Calu3 (cell line): Measurements from ENCODE around the gene SERGEF. TPM values are rescaled to one million over a fixed set of nuclear protein-coding genes. Genes with fewer than 3 reads are reported as not detected.

Experiments
- BruUV-seq: library from RNA; stranded (reverse); fragments of 400-500 nt; replicated peaks from 2 replicates; lab custom pipeline; 2021; lab: Mats Ljungman, UMichigan
- CTCF ChIA-PET: fragments of 300-600 bp; sonication (Branson Sonifier 250); formaldehyde crosslinking; loops from one replicate; lab custom pipeline; 2022; ENCODE audit warnings: antibody characterized with exemption; lab: Charles Lee
- DNase-seq: peaks from one replicate; pipeline ENCODE4 v3.0.0; 2022
- H3K27ac Mint-ChIP-seq: one replicate; pipeline ENCODE4 v1.8.0; 2022; ENCODE audit warnings: mixed read lengths; ENCODE audit not compliant: unreplicated experiment
- H3K27me3 Mint-ChIP-seq: one replicate; pipeline ENCODE4 v1.8.0; 2022; ENCODE audit warnings: mixed read lengths; ENCODE audit not compliant: unreplicated experiment
- H3K36me3 Mint-ChIP-seq: one replicate; pipeline ENCODE4 v1.8.0; 2022; ENCODE audit warnings: mild to moderate bottlenecking, moderate library complexity, mixed read lengths; ENCODE audit not compliant: insufficient read depth, unreplicated experiment
- H3K4me1 Mint-ChIP-seq: one replicate; pipeline ENCODE4 v1.8.0; 2022; ENCODE audit warnings: mild to moderate bottlenecking, low read depth, mixed read lengths; ENCODE audit not compliant: unreplicated experiment
- H3K4me3 Mint-ChIP-seq: one replicate; pipeline ENCODE4 v1.8.0; 2022; ENCODE audit warnings: mild to moderate bottlenecking, low read depth, moderate library complexity, mixed read lengths; ENCODE audit not compliant: unreplicated experiment
- H3K9me3 Mint-ChIP-seq: one replicate; pipeline ENCODE4 v1.8.0; 2022; ENCODE audit warnings: low read depth, mixed read lengths; ENCODE audit not compliant: unreplicated experiment
- CTCF ChIP-seq: fragments of 200-600 bp; IDR thresholded peaks from one replicate; pipeline ENCODE4 v1.8.0; 2022; ENCODE audit warnings: antibody characterized with exemption; ENCODE audit not compliant: unreplicated experiment
- intact Hi-C: fragments of 100-400 bp; cut with micrococcal nuclease; formaldehyde crosslinking; loops from one replicate; pipeline ENCODE4 v1.10.0; 2022; ENCODE audit not compliant: unreplicated experiment
- total RNA-seq: library from RNA; stranded (reverse); gene quantifications from 2 replicates; pipeline ENCODE4 v1.2.3, GENCODE V29; 2022

Gene SERGEF
- total RNA-seq, 1 experiment from 2014 or later, result 28.1 TPM

DNA sequence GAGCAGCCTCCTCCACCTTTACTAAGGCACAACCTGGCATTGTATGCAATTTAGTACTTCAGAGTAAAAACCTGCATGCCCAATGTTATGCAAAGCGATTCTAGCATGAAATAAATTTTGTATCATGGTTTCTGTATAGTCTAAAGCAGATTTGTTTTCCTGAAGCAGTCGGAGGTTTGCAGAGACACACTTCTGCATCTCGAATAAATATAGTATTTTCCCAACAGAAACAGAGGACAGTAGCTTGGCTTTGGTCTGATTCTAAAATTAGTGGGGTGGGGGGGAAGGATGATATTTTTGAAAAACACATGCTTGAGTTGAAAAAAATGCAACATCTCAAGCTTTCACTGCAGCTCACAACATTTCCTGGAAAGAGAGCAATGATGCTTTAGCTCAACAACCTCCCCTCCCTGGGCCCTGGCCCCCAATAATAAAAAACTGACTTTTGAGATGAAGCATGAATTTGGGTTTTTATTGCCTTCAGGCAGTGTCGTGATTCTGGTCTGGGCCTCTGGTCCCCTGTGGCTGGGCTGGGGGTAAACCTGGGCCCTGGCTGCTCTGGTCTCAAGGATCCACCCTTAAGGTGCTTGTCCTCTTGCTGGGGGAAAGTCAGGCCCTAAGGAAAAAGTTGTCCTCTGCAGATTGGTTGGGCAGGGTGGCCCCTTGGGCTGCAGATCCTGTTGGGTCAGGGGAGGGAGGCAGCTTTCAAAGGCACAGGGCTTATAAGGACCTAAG, 230.1 kb downstream of the SERGEF start:
- no peaks in the 10 kb centered on the region for H3K4me1 Mint-ChIP-seq
- intact Hi-C loops, result no loop called here
- no peak overlapping the region for H3K27ac Mint-ChIP-seq
- peaks cover under 1% of the 10 kb centered on the region for H3K36me3 Mint-ChIP-seq
- H3K9me3 Mint-ChIP-seq, result no peaks in the 10 kb centered on the region
- H3K4me3 Mint-ChIP-seq, result no peak overlapping the region
- CTCF ChIA-PET, result no interaction called here
- no peak for DNase-seq
- peaks cover 50% of the 10 kb centered on the region for H3K27me3 Mint-ChIP-seq
- no TSS peak for BruUV-seq
- TF ChIP-seq CTCF, result no peak

DNA sequence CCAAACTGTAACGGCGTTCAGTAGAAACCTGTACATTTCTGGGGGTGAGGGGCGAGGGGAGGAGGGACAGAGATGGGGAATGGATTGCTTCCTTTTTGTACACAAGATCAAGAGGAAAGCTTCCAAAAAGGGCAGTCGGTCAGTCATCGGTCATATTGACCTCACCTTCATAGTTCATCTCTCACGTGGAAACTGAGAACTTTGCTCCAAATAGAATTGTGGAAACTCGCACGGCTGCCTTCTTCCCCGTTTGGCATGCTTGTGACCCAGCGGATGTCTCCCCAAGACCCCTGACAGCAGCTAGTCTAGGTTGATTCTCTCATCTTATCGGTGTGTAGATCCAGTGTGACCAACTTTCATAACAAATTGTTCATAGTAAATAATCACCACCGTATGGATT, 230.7 kb downstream of the SERGEF start:
- Mint-ChIP-seq H3K4me1 (no peaks in the 10 kb centered on the region), H3K36me3 (peaks cover 4% of the 10 kb centered on the region), H3K27me3 (peaks cover 56% of the 10 kb centered on the region), H3K27ac (no peak overlapping the region), H3K9me3 (no peaks in the 10 kb centered on the region), H3K4me3 (no peak overlapping the region)
- no peak for DNase-seq
- no peak for TF ChIP-seq CTCF
- BruUV-seq, result no TSS peak
- intact Hi-C loops, result no loop called here
- CTCF ChIA-PET, result no interaction called here

DNA sequence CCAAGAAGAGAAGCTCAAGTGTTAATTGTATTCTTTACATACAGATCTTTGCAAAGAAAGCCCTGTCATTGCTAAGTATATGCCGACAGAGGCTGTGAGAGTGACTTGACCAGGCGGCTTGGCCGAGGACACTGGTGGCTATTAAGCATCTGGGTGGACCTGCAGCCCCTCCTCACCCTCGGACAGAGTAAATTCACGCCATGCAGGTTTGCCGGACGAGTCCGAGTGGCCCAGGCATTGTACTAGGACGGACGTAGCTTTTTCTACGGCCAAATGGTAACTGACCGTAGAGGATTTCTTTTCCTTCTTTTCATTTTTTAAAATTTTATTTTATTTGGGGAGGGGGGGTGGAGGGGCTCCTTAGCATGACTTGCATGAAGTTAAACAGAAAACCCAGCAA, 231.2 kb downstream of the SERGEF start:
- CTCF ChIA-PET, result interaction anchor here (0.6 kb wide), 1 partner anchor 1608 kb away, joined by 5 read pairs; no protein-coding TSS in a partner anchor
- H3K4me3 Mint-ChIP-seq, result no peak overlapping the region
- intact Hi-C loops, result no loop called here
- H3K27ac Mint-ChIP-seq, result no peak overlapping the region
- peaks cover 4% of the 10 kb centered on the region for H3K36me3 Mint-ChIP-seq
- no peaks in the 10 kb centered on the region for H3K9me3 Mint-ChIP-seq
- TF ChIP-seq CTCF, result no peak
- DNase-seq, result no peak
- no peaks in the 10 kb centered on the region for H3K4me1 Mint-ChIP-seq
- peaks cover 61% of the 10 kb centered on the region for H3K27me3 Mint-ChIP-seq
- no TSS peak for BruUV-seq

GRCh38 chr11:17781221-17781620, 231.6 kb downstream of the SERGEF start:
- no peak for DNase-seq
- BruUV-seq, result no TSS peak
- no peak for TF ChIP-seq CTCF
- intact Hi-C loops, result no loop called here
- Mint-ChIP-seq H3K4me3 (no peak overlapping the region), H3K27ac (no peak overlapping the region), H3K4me1 (no peaks in the 10 kb centered on the region), H3K27me3 (peaks cover 65% of the 10 kb centered on the region), H3K9me3 (no peaks in the 10 kb centered on the region), H3K36me3 (peaks cover 4% of the 10 kb centered on the region)
- CTCF ChIA-PET, result interaction anchor here (0.6 kb wide), 1 partner anchor 1608 kb away, joined by 5 read pairs; no protein-coding TSS in a partner anchor
